Thyroid gland (tissue), 4 donors: ENCODE results near the gene SNAP91. TPM values are rescaled to one million over a fixed set of nuclear protein-coding genes. Genes with fewer than 3 reads are reported as not detected.
"Not testable (repeated sequence)": the region's sequence is repeated elsewhere in the genome, so short reads cannot be mapped to it uniquely, and the experiment has no call there.

ENCODE experiments used
- DNase-seq, 2 donors: peaks; one replicate each; pipeline ENCODE4 v3.0.0-alpha.2; 2019
- H3K27ac ChIP-seq, 3 donors: fragments of 200-600 bp; sonication (generic); 1 replicate in 2 of 3; 2 replicates in 1 of 3; pipeline ENCODE4 v1.5.1; 2016 to 2019; ENCODE audit warnings: mild to moderate bottlenecking in 1 of 3, moderate library complexity in 1 of 3
- H3K27me3 ChIP-seq: fragments of 200-600 bp; sonication (generic); one replicate; pipeline ENCODE4 v1.5.1; 2019
- H3K36me3 ChIP-seq, 2 donors: fragments of 200-600 bp; sonication (generic); one replicate each; pipeline ENCODE4 v1.5.1; 2016 to 2019
- H3K4me1 ChIP-seq, 2 donors: fragments of 200-600 bp; sonication (generic); one replicate each; pipeline ENCODE4 v1.5.1; 2017 to 2019
- H3K4me3 ChIP-seq, 3 donors: fragments of 200-600 bp; sonication (generic); replicated peaks in 1 of 3; 1 replicate in 2 of 3; 2 replicates in 1 of 3; pipeline ENCODE4 v1.5.1; 2016; ENCODE audit warnings: mild to moderate bottlenecking in 1 of 3
- H3K9me3 ChIP-seq: fragments of 200-600 bp; sonication (generic); one replicate; pipeline ENCODE4 v1.5.1; 2017
- CTCF ChIP-seq, 6 experiments: fragments of 200-600 bp in 3 of 6; fragments of 450-650 bp in 3 of 6; sonication (generic) in 3 of 6; IDR thresholded peaks; one replicate each; pipeline ENCODE4 v1.5.1; 2016 to 2019; ENCODE audit warnings: antibody characterized with exemption in 6 of 6, mild to moderate bottlenecking in 2 of 6, inconsistent platforms in 1 of 6, moderate library complexity in 1 of 6
- POLR2A ChIP-seq, 2 donors: fragments of 450-650 bp; IDR thresholded peaks; one replicate each; pipeline ENCODE4 v1.6.1; 2017; ENCODE audit warnings: antibody characterized with exemption in 2 of 2, mild to moderate bottlenecking in 2 of 2, moderate library complexity in 1 of 2
- WGBS, 2 donors: methylation state at CpG; one replicate each; pipeline ENCODE4 v1.1.5; 2017; 5-methylcytosine and 5-hydroxymethylcytosine counted together
- intact Hi-C: fragments of 100-400 bp; cut with DNase I; formaldehyde crosslinking; loops from one replicate; pipeline ENCODE4 v1.15.1; 2023
- total RNA-seq, 4 donors: library from RNA; depleted of rRNA; stranded (reverse); fragments of >200 nt; gene quantifications; one replicate each; pipeline ENCODE4 v1.2.3, GENCODE V29; 2016

Gene SNAP91
- total RNA-seq, 4 donors from 2014 or later: 0.50 to 3.4 (median 1.8) TPM

GRCh38 chr6:83590416-83590815 lies 118.5 kb downstream of the SNAP91 start:
- intact Hi-C loops: no loop called here
- TF ChIP-seq CTCF (IDR thresholded peaks at IDR 0.05): no peak
- no peak for TF ChIP-seq POLR2A (IDR thresholded peaks at IDR 0.05)
- 40 to 89% methylated on average over 1 of the region's 1 CpG for WGBS, 2 donors
- H3K9me3 ChIP-seq: no peaks in the 10 kb centered on the region
- H3K27ac ChIP-seq: no peak overlapping the region
- no peaks in the 10 kb centered on the region for H3K27me3 ChIP-seq
- DNase-seq: no peak
- no peaks in the 10 kb centered on the region for H3K36me3 ChIP-seq
- no peak overlapping the region for H3K4me3 ChIP-seq
- no peaks in the 10 kb centered on the region for H3K4me1 ChIP-seq

GRCh38 chr6:83589076-83589475 lies 119.8 kb downstream of the SNAP91 start:
- intact Hi-C loops: no loop called here
- Histone ChIP-seq H3K36me3 (no peaks in the 10 kb centered on the region), H3K4me1 (no peaks in the 10 kb centered on the region), H3K27ac (no peak overlapping the region), H3K9me3 (no peaks in the 10 kb centered on the region), H3K4me3 (no peak overlapping the region), H3K27me3 (no peaks in the 10 kb centered on the region)
- TF ChIP-seq POLR2A (IDR thresholded peaks at IDR 0.05) (no peak), CTCF (IDR thresholded peaks at IDR 0.05) (no peak)
- DNase-seq: no peak

GRCh38 chr6:83578057-83578456 lies 130.8 kb downstream of the SNAP91 start:
- Histone ChIP-seq H3K9me3 (no peaks in the 10 kb centered on the region), H3K36me3 (no peaks in the 10 kb centered on the region), H3K27me3 (no peaks in the 10 kb centered on the region), H3K4me3 (no peak overlapping the region), H3K4me1 (no peaks in the 10 kb centered on the region), H3K27ac (no peak overlapping the region)
- TF ChIP-seq POLR2A (IDR thresholded peaks at IDR 0.05) (no peak), CTCF (IDR thresholded peaks at IDR 0.05) (no peak)
- intact Hi-C loops: no loop called here
- no peak for DNase-seq
- 94 to 98% methylated on average over 1 of the region's 1 CpG for WGBS, 2 donors

- H3K4me3 ChIP-seq: no peak overlapping the region
- H3K9me3 ChIP-seq: no peaks in the 10 kb centered on the region
- DNase-seq: peak; percentile 90 to 95
- no peak for TF ChIP-seq CTCF (IDR thresholded peaks at IDR 0.05)
- no peak for TF ChIP-seq POLR2A (IDR thresholded peaks at IDR 0.05)
- WGBS, 2 donors: 26 to 31% methylated on average over 6 of the region's 6 CpGs
- intact Hi-C loops: no loop called here
- H3K27ac ChIP-seq: peak overlapping the region in 1 of 3 donors; percentile 9
- H3K4me1 ChIP-seq: no peaks in the 10 kb centered on the region
- H3K36me3 ChIP-seq: no peaks in the 10 kb centered on the region
- H3K27me3 ChIP-seq: no peaks in the 10 kb centered on the region
Observed at GRCh38 chr6:83574783-83575182, 134.1 kb downstream of the SNAP91 start.

- H3K27ac ChIP-seq, H3K4me1 ChIP-seq, H3K27me3 ChIP-seq, H3K36me3 ChIP-seq, H3K4me3 ChIP-seq, H3K9me3 ChIP-seq, DNase-seq, intact Hi-C loops: not testable (repeated sequence)
- WGBS, 2 donors: 94 to 95% methylated on average over 4 of the region's 4 CpGs
Observed at GRCh38 chr6:83571663-83572185, 137.2 kb downstream of the SNAP91 start.

- Histone ChIP-seq H3K36me3 (no peaks in the 10 kb centered on the region), H3K4me1 (no peaks in the 10 kb centered on the region), H3K27me3 (no peaks in the 10 kb centered on the region), H3K9me3 (no peaks in the 10 kb centered on the region), H3K27ac (no peak overlapping the region), H3K4me3 (no peak overlapping the region)
- no peak for TF ChIP-seq POLR2A (IDR thresholded peaks at IDR 0.05)
- TF ChIP-seq CTCF (IDR thresholded peaks at IDR 0.05): no peak
- 100% methylated on average over 1 of the region's 1 CpG for WGBS, 2 donors
- intact Hi-C loops: no loop called here
- DNase-seq: no peak
Observed at GRCh38 chr6:83558975-83559374, 149.9 kb downstream of the SNAP91 start.
